Measurements from ENCODE around the gene TIAM1. TPM values are rescaled to one million over a fixed set of nuclear protein-coding genes. Genes with fewer than 3 reads are reported as not detected.

The TIAM1 gene
- total RNA-seq, 4 donors from 2014 or later = 51.0 to 105 (median 85.6) TPM

DNA sequence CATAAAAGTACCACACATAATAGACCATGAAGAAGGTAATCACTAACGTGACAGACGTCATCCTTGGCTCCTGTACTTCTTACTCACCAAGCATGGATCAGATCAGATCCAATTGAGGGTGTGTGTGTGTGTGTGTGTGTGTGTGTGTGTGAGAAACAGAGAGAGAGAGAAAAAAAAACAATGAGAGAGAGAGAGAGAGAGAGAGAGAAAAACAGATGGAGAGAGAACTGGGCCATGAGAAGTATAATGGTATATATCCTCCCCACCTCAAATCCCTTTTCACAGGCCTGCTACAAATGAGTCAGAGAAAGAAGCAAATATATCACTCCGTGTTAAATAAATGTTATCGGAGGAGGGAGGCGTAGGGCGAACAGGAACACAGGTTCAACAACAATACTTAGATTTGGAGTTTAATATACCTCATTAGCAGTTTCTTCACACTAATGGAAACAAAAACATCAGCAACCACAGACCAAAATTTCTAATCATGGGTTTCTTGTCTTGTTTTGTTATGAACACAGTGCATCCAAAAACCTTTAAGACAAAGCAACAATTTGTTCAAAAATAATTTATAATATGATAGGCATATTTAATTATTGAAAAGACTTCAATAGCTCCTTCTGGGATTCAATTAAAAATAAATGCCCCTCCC is 45.3 kb downstream of the TIAM1 start:
- intact Hi-C loops (cut with DNase I) = no loop called here
- Histone ChIP-seq H3K27me3 (no peaks in the 10 kb centered on the region), H3K4me3 (no peak overlapping the region), H3K27ac (peak overlapping the region; percentile 57 to 81 (median 71)), H3K9me3 (no peaks in the 10 kb centered on the region), H3K4me1 (peaks cover 0 to 35% (median 4%) of the 10 kb centered on the region in 3 donors), H3K36me3 (no peaks in the 10 kb centered on the region)
- no peak for DNase-seq
- TF ChIP-seq, protein P1, sequence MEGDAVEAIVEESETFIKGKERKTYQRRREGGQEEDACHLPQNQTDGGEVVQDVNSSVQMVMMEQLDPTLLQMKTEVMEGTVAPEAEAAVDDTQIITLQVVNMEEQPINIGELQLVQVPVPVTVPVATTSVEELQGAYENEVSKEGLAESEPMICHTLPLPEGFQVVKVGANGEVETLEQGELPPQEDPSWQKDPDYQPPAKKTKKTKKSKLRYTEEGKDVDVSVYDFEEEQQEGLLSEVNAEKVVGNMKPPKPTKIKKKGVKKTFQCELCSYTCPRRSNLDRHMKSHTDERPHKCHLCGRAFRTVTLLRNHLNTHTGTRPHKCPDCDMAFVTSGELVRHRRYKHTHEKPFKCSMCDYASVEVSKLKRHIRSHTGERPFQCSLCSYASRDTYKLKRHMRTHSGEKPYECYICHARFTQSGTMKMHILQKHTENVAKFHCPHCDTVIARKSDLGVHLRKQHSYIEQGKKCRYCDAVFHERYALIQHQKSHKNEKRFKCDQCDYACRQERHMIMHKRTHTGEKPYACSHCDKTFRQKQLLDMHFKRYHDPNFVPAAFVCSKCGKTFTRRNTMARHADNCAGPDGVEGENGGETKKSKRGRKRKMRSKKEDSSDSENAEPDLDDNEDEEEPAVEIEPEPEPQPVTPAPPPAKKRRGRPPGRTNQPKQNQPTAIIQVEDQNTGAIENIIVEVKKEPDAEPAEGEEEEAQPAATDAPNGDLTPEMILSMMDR (IDR thresholded peaks at IDR 0.05) = no peak
- no peak for TF ChIP-seq POLR2A (IDR thresholded peaks at IDR 0.05)
- 32 to 42% methylated on average over 6 of the region's 6 CpGs for WGBS, 2 donors

DNA sequence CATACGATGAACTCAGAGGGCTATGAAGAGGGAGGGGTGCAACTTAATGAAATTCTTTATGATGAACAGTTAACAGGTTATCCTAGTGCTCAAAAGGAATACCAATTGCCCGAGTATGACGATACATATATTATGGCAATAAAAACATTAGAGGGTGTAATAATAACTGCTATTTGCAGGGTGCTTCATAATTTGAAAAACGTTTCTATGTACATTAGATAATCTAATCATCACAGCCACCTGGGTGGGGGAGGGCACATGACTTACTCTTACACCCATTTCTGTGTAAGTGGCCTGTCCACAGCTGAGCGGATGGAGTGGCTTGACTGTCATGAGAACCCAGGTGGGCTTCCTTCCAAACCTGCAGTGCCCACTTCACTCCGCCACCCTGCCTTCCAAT is 46.3 kb downstream of the TIAM1 start:
- H3K4me1 ChIP-seq = peaks cover 0 to 38% (median 4%) of the 10 kb centered on the region in 3 donors
- H3K9me3 ChIP-seq = no peaks in the 10 kb centered on the region
- TF ChIP-seq, protein P1 (IDR thresholded peaks at IDR 0.05) = no peak
- TF ChIP-seq POLR2A (IDR thresholded peaks at IDR 0.05) = no peak
- DNase-seq = no peak
- peaks cover 0 to 4% (median 0%) of the 10 kb centered on the region in 3 donors for H3K36me3 ChIP-seq
- H3K4me3 ChIP-seq = no peak overlapping the region
- no peaks in the 10 kb centered on the region for H3K27me3 ChIP-seq
- WGBS, 2 donors = 79 to 85% methylated on average over 6 of the region's 6 CpGs
- peak overlapping the region in 2 of 4 donors; percentile 78 to 81 for H3K27ac ChIP-seq
- intact Hi-C loops (cut with DNase I) = no loop called here

DNA sequence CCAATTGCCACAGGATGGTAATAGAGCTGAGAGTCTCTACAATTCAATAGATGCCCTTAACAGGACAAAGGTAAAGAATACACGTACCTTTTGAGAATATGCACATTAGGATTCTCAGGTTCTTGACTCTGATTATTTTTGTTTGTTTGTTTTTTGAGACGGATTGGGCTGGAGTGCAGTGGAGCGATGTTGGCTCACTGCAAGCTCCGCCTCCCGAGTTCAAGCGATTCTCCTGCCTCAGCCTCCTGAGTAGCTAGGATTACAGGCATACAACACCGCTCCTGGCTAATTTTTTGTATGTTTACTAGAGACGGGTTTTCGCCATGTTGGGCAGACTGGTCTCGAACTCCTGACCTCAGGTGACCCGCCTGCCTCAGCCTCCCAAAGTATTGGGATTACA is 48.4 kb downstream of the TIAM1 start:
- peaks cover 0 to 4% (median 0%) of the 10 kb centered on the region in 3 donors for H3K36me3 ChIP-seq
- H3K4me1 ChIP-seq = peaks cover 0 to 38% (median 4%) of the 10 kb centered on the region in 3 donors
- H3K27ac ChIP-seq = no peak overlapping the region
- intact Hi-C loops (cut with DNase I) = no loop called here
- no peak overlapping the region for H3K4me3 ChIP-seq
- H3K9me3 ChIP-seq = no peaks in the 10 kb centered on the region
- no peaks in the 10 kb centered on the region for H3K27me3 ChIP-seq
- no peak for DNase-seq
- TF ChIP-seq, protein P1 (IDR thresholded peaks at IDR 0.05) = no peak
- no peak for TF ChIP-seq POLR2A (IDR thresholded peaks at IDR 0.05)
- 96% methylated on average over 11 of the region's 11 CpGs for WGBS, 2 donors

DNA sequence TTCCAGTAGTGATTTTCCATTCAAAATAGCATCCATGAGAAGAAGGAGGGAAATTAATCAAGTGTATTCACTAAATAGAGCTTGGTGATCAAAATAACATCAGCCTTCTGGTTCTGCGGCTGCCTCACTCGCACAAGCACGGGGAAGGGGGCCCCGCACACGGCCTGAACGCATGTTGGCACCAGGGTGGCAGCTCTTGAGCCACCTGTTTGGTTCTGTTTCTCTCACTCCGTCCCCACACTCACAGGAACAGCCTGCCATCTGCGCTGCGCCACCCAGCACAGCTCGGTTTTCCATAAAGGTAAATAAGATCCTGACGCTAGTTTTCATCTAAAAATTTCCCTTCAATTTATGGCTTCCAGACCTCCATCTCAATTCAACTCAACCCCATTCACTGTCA is 49.4 kb downstream of the TIAM1 start:
- intact Hi-C loops (cut with DNase I) = no loop called here
- 93 to 95% methylated on average over 11 of the region's 11 CpGs for WGBS, 2 donors
- H3K36me3 ChIP-seq = peaks cover 0 to 4% (median 0%) of the 10 kb centered on the region in 3 donors

DNA sequence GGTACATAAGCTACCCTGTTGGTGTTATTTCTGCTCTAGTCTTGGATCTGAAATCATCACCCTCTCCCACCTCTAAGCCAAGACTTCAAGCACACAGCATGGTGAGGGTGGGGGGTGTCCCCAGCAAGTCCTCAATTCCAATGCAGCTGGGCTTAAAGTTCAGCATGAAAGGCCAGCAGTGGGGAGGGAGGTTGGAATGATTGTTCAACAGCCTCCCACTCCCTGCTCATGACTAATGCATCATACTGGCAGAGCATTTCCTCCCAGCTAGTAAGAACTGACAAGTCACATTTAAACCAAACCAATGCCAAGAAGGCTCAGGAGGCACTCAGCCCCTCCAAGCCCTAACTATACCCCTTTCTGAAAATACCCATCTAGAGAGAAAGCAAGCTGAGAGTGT is 50.1 kb downstream of the TIAM1 start:
- Histone ChIP-seq H3K4me3 (no peak overlapping the region), H3K27ac (peak overlapping the region in 2 of 4 donors; percentile 29 to 57), H3K4me1 (peaks cover 0 to 26% (median 0%) of the 10 kb centered on the region in 3 donors), H3K27me3 (no peaks in the 10 kb centered on the region), H3K36me3 (peaks cover 0 to 4% (median 0%) of the 10 kb centered on the region in 3 donors), H3K9me3 (no peaks in the 10 kb centered on the region)
- DNase-seq = no peak
- intact Hi-C loops (cut with DNase I) = no loop called here
- TF ChIP-seq, protein P1 (IDR thresholded peaks at IDR 0.05) = no peak
- TF ChIP-seq POLR2A (IDR thresholded peaks at IDR 0.05) = no peak

More for the DNA sequence above, 49.4 kb downstream of the TIAM1 start:
- Histone ChIP-seq H3K9me3 (no peaks in the 10 kb centered on the region), H3K27ac (peak overlapping the region in 2 of 4 donors; percentile 29 to 57), H3K4me3 (no peak overlapping the region), H3K4me1 (peaks cover 0 to 33% (median 3%) of the 10 kb centered on the region in 3 donors), H3K27me3 (no peaks in the 10 kb centered on the region)
- no peak for TF ChIP-seq POLR2A (IDR thresholded peaks at IDR 0.05)
- TF ChIP-seq, protein P1 (IDR thresholded peaks at IDR 0.05) = no peak
- no peak for DNase-seq
